Endometrial microvascular endothelial cells (primary cell): Measurements from ENCODE around the gene SPATA21. TPM values are rescaled to one million over a fixed set of nuclear protein-coding genes. Genes with fewer than 3 reads are reported as not detected.

Experiments
- in situ Hi-C: cut with HindIII; loops from 2 replicates; pipeline ENCODE4 v1.10.0; 2017; ENCODE audit warnings: low sequenced_read_pairs, low pct_unique_long_range_greater_than_20kb; ENCODE audit errors: inconsistent ontology term
- total RNA-seq: library from RNA; depleted of rRNA; stranded (reverse); fragments of >200 nt; gene quantifications from one replicate; pipeline ENCODE4 v1.2.3, GENCODE V29; 2015; ENCODE audit errors: inconsistent ontology term

The SPATA21 gene
- total RNA-seq, 1 donor from 2014 or later: not detected

- in situ Hi-C loops: loop anchor here (5.0 kb wide), 1 partner anchor 39 kb away; no protein-coding TSS in a partner anchor
These were observed 44.3 kb downstream of the SPATA21 start for GRCh38 chr1:16392740-16393569.

GRCh38 chr1:16391411-16391810 lies 45.8 kb downstream of the SPATA21 start:
- in situ Hi-C loops: loop anchor here (5.0 kb wide), 1 partner anchor 41 kb away; no protein-coding TSS in a partner anchor

- in situ Hi-C loops: no loop called here
These were observed 49.7 kb downstream of the SPATA21 start for GRCh38 chr1:16387201-16388188.

- in situ Hi-C loops: no loop called here
These were observed 50.6 kb downstream of the SPATA21 start for GRCh38 chr1:16386454-16387113.

- in situ Hi-C loops: no loop called here
These were observed 51.4 kb downstream of the SPATA21 start for GRCh38 chr1:16385659-16386453.

GRCh38 chr1:16383888-16384287 lies 53.3 kb downstream of the SPATA21 start:
- in situ Hi-C loops: no loop called here

- in situ Hi-C loops: no loop called here
These were observed 56.4 kb downstream of the SPATA21 start for GRCh38 chr1:16380868-16381267.

GRCh38 chr1:16378443-16378842 lies 58.8 kb downstream of the SPATA21 start:
- in situ Hi-C loops: no loop called here

GRCh38 chr1:16376971-16377370 lies 60.3 kb downstream of the SPATA21 start:
- in situ Hi-C loops: no loop called here

- in situ Hi-C loops: no loop called here
These were observed 61.5 kb downstream of the SPATA21 start for GRCh38 chr1:16375521-16376340.

- in situ Hi-C loops: loop anchor here (25.0 kb wide), 1 partner anchor 137 kb away; the partner anchor contains the start of gene CPLANE2
These were observed 63.0 kb downstream of the SPATA21 start for GRCh38 chr1:16374266-16374665.

- in situ Hi-C loops: loop anchor here (25.0 kb wide), 1 partner anchor 135 kb away; the partner anchor contains the start of gene CPLANE2
These were observed 64.5 kb downstream of the SPATA21 start for GRCh38 chr1:16372535-16373285.

GRCh38 chr1:16371725-16372124 lies 65.5 kb downstream of the SPATA21 start:
- in situ Hi-C loops: loop anchor here (25.0 kb wide), 1 partner anchor 134 kb away; the partner anchor contains the start of gene CPLANE2

GRCh38 chr1:16369821-16370220 lies 67.4 kb downstream of the SPATA21 start:
- in situ Hi-C loops: loop anchor here (25.0 kb wide), 1 partner anchor 133 kb away; the partner anchor contains the start of gene CPLANE2

- in situ Hi-C loops: loop anchor here (25.0 kb wide), 1 partner anchor 131 kb away; the partner anchor contains the start of gene CPLANE2
These were observed 69.0 kb downstream of the SPATA21 start for GRCh38 chr1:16367968-16368890.
